GM10248 (cell line): ENCODE data around the gene PPEF1.

Source experiments
- CTCF ChIA-PET: fragments of 300-600 bp; sonication (Branson Sonifier 250); formaldehyde crosslinking; extraction: SDS; loops from one replicate; lab custom pipeline; 2021; ENCODE audit warnings: antibody characterized with exemption; lab: Yijun Ruan, JAX
- POLR2A ChIA-PET: fragments of 350-650 bp; sonication (Branson Sonifier 250); formaldehyde crosslinking; extraction: SDS; loops from one replicate; lab custom pipeline; 2020; ENCODE audit warnings: antibody characterized with exemption; lab: Yijun Ruan, JAX
- DNase-seq: peaks from one replicate; pipeline ENCODE4 v3.0.0; 2012; ENCODE audit errors: extremely low spot score
- TF ChIP-seq, protein P1 (sequence below): IDR thresholded peaks from 2 replicates; pipeline ENCODE4 v1.5.1; 2012; ENCODE audit warnings: mild to moderate bottlenecking, low read depth; ENCODE audit errors: extremely low read depth, missing control alignments, control extremely low read depth

PPEF1 gene

DNA sequence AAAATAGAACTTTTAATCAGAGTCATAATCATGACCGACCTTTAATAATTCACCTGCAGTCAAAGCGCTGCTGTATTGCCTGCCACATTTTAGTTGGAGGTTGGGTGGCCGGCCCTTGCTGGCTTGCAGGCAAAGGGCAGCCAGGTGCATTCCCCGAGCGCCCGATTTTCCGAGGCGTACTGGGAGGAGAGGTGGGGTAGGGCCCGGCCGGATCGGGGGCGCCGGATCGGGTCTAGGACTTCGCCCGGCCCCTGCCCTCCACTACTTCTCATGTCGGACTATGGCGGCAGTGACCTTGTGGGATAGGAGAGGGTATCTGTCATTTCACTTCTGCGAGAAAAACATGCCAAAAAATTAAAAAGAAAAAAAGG, 33.0 kb upstream of the PPEF1 start:
- peak; percentile 22 for DNase-seq
- ChIA-PET CTCF (no interaction called here), POLR2A (no interaction called here)
- TF ChIP-seq, protein P1, sequence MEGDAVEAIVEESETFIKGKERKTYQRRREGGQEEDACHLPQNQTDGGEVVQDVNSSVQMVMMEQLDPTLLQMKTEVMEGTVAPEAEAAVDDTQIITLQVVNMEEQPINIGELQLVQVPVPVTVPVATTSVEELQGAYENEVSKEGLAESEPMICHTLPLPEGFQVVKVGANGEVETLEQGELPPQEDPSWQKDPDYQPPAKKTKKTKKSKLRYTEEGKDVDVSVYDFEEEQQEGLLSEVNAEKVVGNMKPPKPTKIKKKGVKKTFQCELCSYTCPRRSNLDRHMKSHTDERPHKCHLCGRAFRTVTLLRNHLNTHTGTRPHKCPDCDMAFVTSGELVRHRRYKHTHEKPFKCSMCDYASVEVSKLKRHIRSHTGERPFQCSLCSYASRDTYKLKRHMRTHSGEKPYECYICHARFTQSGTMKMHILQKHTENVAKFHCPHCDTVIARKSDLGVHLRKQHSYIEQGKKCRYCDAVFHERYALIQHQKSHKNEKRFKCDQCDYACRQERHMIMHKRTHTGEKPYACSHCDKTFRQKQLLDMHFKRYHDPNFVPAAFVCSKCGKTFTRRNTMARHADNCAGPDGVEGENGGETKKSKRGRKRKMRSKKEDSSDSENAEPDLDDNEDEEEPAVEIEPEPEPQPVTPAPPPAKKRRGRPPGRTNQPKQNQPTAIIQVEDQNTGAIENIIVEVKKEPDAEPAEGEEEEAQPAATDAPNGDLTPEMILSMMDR, result no peak

GRCh38 chrX:18674788-18675735, 32.4 kb upstream of the PPEF1 start:
- peak; percentile 84 for DNase-seq

GRCh38 chrX:18676050-18676449, 31.4 kb upstream of the PPEF1 start:
- DNase-seq, result no peak
- ChIA-PET CTCF (no interaction called here), POLR2A (no interaction called here)
- TF ChIP-seq, protein P1, result no peak

More at GRCh38 chrX:18674788-18675735, 32.4 kb upstream of the PPEF1 start:
- POLR2A ChIA-PET, result no interaction called here
- TF ChIP-seq, protein P1, result no peak
- CTCF ChIA-PET, result no interaction called here

DNA sequence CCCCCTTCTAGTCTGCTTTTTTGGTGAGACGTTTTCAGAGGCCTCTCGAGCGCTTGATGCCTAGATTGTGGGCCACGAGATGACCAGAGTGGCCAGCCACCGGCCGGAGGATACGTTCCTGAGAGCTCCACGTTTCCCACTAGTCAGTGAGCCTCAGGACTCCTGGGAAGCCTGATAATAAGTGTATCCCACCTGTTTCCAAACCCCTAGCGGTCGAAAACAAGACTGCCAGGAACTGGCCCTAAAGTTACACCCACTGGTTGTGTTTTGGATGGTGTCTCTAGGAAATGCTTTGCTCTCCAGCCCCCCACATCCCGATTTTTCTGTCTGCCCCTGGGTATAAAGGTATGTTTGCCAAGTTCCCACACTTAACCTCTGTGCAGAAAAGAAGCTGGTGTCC, 31.0 kb upstream of the PPEF1 start:
- TF ChIP-seq, protein P1, result no peak
- DNase-seq, result no peak
- ChIA-PET POLR2A (no interaction called here), CTCF (no interaction called here)

- POLR2A ChIA-PET, result interaction anchor here (0.6 kb wide), 1 partner anchor 60 kb away, joined by 11 read pairs; no protein-coding TSS in a partner anchor
Measured at GRCh38 chrX:18677161-18677869, 30.1 kb upstream of the PPEF1 start.

DNA sequence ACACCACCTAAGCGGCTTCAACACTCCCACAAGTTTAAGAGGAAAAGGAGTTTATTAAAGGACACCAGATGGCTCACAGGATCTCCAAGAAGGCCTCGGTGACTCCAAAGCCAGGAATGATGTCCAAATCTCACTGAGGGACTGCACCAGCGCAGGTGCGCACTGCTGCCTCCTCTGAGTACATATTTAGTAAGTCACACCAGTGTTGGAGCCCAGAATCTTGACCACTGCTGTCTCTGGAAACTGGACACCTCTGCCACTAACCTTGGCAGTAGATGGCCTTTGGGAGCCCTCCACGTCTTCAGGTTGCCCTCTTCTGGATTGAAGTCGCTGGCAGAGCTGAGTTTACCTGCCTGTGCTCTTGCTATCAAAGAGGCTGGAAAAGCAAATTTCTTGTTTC, 25.4 kb upstream of the PPEF1 start:
- TF ChIP-seq, protein P1, result no peak
- CTCF ChIA-PET, result no interaction called here
- POLR2A ChIA-PET, result no interaction called here
- no peak for DNase-seq

More at GRCh38 chrX:18677161-18677869, 30.1 kb upstream of the PPEF1 start:
- TF ChIP-seq, protein P1, result no peak
- no peak for DNase-seq
- CTCF ChIA-PET, result no interaction called here
